HG03460 (cell line): Measurements from ENCODE around the gene ACTG1.
"Not testable (repeated sequence)": the region's sequence is repeated elsewhere in the genome, so short reads cannot be mapped to it uniquely, and the experiment has no call there.

Source experiments
- ATAC-seq: cut with Tn5 transposase; IDR thresholded peaks from one replicate; pipeline ENCODE4 v1.9.1; 2021; ENCODE audit not compliant: unreplicated experiment

Gene ACTG1

DNA sequence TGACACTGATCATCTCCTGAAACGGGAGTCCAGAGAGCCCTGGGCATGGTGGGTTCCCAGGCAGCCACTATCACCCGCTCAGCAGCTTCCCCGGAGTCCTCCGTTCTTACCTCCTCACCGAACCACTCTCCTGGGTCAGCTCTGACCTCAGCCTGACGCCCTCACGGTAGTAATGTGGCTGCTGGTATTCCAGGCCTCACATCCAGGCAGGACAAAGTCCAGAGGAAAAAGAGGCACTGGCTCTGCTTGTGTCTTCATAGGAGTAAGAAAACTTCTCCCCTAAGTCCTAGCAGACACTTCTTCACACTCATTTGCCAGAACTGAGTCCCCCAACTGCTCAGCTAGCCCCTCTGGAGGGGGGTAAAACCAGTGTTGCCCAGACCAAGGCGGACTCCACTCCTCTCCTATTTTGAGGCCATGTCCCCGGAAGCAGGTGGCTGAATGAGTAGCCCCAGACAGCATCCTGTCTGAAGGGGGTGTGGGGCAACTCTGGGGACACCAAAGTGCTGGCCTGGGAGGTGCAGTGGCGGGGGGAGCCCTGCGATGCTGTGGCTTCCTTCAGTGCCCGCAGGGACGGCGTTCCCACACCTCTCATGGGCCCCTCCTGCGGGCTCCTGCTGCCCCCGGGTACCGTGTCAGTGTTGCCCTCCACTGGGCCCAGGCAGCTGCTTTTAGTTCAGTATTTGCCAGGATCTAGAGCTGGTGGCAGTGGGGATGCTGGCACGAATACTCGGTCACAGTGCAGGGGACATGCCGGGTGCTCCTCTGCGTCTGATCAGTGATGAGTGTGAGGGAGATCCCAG, 20.9 kb upstream of the ACTG1 start:
- ATAC-seq: no peak

DNA sequence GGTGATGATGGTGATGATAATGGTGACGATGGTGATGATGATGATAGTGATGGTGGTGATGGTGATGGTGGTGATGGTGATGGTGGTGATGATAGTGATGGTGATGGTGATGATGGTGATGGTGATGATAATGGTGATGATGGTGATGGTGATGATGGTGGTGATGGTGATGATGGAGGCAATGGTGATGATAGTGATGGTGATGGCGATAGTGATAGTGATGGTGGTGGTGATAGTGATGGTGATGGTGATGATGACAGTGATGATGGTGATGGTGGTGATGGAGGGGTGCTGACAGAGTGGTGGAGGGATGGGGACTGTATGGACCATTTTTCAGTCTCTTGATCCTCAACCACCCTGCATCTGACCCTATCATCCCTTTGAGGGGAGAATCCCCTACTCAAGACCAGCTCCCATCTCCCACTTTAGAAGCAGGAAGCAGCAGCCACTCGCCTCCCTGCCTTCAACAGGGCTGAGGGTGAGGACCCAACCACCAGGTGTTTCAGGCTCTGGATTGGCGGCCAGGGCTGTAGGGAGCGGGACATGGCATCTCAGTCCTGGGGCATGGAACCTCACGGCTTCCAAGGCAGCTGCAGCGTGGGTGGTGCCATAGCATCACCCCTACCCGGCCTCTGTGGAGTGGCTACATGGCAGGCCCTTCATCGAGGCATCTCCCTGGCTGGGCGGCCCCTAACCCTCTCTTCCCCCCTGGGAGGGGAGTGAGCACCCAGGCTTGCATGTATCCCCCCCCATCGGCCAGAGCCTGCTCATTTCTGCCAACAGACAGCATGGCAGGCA, 20.1 kb upstream of the ACTG1 start:
- ATAC-seq: no peak

DNA sequence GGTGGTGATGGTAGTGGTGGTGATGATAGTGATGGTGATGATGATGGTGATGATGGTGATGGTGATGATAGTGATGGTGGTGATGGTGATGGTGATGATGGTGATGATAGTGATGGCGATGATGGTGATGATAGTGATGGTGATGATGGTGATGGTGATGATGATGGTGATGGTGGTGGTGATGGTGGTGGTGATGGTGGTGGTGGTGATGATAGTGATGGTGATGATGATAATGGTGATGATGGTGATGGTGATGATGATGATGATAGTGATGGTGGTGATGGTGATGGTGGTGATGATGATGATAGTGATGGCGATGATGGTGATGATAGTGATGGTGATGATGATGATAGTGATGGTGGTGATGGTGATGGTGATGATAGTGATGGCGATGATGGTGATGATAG, 19.4 kb upstream of the ACTG1 start:
- ATAC-seq: not testable (repeated sequence)

DNA sequence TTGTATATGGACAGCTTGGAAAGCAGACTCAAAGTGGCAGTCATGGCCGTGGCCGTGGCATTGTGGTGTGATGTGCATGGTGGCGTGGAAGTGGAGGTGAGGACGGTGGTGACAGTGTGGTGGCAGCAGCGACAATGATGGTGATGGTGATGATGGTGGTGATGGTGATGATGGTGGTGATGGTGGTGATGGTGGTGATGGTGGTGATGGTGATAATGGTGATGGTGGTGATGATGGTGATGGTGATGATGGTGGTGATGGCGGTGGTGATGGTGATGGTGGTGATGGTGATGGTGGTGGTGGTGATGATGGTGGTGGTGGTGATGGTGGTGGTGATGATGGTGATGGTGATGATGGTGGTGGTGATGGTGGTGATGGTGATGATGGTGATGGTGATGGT, 18.4 kb upstream of the ACTG1 start:
- not testable (repeated sequence) for ATAC-seq

DNA sequence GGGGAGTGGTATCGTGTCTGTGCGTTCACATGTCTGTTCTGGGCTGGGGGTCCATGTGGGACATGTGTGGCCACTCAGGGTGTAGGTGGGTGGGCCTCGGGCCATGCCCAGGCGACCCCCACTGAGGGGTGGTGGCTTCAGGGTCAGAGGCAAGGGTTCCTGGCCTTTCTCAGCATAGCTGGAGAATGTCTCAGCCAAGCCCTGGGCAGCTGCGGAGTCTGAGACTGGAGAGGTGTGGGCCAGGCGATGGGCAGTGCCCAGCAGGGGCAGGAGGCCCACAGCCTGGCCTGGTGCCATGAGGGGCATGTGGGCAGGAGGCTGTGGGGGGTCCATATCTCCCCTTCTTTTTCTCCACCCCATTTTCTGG, 16.8 kb upstream of the ACTG1 start:
- no peak for ATAC-seq

DNA sequence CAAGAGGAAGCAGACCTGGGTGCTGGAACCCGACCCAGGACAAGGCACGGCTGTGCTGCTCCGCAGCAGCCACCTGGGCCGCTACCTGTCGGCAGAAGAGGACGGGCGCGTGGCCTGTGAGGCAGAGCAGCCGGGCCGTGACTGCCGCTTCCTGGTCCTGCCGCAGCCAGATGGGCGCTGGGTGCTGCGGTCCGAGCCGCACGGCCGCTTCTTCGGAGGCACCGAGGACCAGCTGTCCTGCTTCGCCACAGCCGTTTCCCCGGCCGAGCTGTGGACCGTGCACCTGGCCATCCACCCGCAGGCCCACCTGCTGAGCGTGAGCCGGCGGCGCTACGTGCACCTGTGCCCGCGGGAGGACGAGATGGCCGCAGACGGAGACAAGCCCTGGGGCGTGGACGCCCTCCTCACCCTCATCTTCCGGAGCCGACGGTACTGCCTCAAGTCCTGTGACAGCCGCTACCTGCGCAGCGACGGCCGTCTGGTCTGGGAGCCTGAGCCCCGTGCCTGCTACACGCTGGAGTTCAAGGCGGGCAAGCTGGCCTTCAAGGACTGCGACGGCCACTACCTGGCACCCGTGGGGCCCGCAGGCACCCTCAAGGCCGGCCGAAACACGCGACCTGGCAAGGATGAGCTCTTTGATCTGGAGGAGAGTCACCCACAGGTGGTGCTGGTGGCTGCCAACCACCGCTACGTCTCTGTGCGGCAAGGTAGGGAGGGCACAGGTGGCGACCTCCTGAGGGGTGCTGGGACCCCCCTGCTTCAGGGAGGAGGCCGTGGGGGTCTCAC, 16.2 kb upstream of the ACTG1 start:
- no peak for ATAC-seq

DNA sequence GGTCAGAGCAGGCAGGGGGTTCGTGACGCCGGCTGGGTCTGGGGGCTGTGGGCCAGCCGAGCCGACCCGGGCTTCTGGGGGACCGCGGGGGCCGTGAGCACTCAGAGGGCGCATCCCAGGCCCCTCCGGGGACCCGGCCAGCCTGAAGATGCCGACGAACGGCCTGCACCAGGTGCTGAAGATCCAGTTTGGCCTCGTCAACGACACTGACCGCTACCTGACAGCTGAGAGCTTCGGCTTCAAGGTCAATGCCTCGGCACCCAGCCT, 15.7 kb upstream of the ACTG1 start:
- no peak for ATAC-seq

DNA sequence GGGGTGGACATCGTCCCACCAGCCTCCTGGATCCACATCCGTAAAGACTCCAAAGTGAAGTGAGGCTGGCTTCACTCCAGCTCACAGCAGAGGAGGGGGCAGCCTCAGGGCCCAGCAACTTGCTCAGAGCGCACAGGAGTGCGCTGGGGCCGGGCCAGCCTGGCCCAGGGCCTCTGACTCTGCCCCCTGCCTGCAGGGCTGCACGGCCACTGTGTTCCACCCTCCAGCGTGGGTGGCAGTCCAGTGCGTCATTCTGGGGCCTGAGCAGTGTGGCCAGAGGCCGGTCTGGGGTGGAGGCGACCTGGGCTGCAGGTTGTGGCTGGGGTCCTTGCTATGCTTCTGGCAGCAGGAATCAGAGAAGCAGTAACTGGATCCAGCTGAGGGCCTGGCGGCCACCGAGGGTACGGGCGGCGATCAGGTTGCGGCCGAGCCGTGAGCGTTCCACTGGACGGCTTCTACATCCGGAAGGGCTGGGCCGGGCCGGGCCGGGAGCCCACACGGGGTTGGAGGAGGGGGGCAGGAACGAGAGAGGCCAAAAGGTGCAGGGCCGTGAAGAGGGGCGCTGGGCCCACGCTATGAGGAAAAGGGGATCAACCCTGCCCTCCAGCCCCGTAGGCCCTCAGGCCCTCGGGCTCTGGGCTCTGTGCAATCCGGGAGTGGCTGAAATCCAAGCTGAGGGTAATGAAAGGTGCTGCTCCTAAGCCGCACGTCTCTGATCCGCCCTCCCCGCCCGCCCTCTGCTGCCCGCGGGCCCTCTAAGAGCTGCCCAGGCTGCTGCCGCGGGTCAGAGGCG, 15.2 kb upstream of the ACTG1 start, which contains the start of gene FSCN2:
TSS of gene FSCN2 (plus strand) at position 787 of the 793 bp plus-strand sequence. CDS start 155 bp downstream, outside the sequence.
- ATAC-seq: no peak

DNA sequence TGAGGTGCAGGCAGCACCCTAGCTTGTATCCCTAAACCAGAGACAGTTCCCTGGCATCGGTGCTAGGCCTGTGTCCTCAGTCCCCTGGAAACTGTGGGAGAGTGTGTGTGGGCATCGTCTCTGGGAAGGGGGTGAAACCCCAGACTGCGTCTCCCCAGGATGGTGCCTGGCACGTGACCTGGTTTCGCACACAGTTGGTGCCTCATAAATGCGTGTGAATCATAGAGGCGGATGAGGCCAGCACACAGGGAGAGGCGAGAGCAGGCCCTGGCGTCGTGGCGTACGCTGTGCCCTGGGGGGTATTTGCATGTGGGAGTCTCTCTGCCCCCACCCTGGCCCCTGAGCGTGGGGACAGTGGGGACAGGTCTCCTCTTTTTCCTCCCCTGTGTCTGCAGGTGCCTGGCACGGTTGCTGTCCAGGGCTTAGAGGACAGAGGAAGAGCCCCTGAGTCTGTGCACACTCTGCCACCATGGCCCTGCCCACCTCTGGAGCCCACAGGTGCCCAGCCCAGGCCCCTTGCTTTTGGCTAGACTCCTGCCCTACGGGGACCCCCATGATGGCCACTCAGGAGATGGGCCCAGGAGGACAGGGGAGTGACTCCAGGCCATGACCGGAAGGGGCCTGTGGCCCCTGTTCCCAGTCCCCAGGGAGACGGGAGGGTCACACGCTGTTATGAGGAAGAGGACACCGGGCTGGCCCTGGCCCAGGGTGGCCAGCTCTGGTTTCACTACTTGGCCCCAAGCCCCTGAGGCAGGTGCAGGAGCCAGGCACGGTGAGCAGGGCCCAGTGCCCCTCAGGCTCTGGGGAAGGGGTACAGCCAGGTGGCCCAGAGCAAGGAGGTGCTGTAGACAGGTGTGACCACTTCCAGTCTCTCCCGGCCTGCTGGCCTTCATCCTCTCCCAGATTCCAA, 14.3 kb upstream of the ACTG1 start:
- ATAC-seq: no peak

DNA sequence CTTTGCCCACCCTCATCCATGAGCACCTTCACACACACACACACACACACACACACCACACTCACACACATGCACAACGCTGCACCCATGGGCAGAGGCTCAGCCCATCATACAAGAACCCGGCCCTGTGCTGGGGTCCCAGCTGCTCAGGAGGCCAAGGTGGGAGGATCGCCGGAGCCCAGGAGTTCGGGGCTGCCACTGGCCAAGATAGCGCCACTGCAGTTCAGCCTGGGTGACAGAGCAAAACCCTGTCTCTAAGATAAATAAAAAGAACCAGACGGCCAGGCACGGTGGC, 12.2 kb upstream of the ACTG1 start:
- ATAC-seq: no peak

DNA sequence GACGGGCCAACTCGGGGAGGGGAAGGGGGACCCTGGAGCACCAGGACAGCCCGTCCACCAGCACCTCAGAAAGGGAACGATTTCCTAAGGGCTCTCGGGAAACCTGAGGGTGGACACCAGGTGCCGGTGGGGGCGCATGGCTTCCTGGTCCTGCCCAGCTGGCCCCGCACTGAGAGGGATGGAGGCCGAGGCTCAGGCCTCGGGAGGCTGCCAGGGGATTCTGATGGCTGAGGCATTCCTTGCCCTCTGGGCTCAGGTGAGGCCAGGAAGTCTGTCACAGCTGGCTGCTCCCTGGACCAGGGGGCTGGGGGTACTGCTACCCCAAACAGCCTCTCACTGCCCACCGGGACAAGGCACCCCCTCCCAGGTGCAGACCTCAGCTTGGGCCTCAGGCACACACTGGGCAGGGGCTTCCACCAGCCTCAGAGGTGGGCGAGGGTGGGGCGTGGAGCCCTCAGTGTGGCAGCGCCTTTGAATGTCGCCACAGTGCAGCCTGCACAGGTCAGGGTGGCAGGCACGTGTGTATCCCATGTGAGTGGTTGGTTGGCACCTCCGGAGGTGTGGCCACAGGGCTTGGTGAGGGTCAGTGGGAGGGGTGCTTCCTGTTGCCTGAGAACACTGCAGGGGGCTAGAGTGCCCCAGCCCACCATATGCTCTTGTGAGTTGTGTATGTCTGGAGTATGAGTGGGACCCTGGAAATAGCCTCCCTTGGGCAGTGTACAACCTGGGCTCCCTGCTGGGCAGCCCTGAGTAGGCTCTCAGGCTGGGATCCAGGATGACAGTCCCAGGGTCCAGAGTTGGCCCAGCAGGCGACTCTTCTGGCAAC, 11.7 kb upstream of the ACTG1 start:
- no peak for ATAC-seq

DNA sequence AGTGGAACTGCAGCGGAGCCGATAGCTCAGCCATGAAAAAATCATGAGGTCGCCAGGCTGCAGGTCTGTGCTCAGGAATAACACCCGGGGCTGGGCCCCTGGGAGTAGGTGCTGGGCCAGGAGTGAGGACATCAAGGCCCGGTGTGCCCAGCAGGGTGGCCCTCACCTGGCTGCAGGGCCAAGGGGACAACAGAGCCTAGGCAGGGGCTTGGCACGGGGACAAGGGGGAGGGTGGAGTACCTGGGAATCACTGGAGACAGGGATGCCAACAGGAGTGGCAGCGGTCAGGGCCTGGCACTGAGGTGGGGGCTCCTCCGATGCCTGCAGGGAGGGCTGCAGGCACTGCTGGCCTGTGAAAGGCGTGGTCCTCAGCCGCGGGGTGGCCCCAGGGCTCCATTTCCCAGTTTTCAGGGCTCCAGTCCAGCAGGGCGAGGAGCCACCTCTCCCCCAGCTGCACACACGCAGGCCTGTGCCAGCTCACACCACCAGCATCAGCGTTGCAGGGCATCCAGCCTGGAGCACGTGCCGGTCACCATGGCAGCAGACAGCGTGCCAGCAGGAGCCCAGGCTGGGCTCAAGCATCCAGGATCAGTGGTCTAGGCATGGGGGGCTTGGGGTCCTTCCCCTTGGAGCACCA, 10.9 kb upstream of the ACTG1 start:
- no peak for ATAC-seq

DNA sequence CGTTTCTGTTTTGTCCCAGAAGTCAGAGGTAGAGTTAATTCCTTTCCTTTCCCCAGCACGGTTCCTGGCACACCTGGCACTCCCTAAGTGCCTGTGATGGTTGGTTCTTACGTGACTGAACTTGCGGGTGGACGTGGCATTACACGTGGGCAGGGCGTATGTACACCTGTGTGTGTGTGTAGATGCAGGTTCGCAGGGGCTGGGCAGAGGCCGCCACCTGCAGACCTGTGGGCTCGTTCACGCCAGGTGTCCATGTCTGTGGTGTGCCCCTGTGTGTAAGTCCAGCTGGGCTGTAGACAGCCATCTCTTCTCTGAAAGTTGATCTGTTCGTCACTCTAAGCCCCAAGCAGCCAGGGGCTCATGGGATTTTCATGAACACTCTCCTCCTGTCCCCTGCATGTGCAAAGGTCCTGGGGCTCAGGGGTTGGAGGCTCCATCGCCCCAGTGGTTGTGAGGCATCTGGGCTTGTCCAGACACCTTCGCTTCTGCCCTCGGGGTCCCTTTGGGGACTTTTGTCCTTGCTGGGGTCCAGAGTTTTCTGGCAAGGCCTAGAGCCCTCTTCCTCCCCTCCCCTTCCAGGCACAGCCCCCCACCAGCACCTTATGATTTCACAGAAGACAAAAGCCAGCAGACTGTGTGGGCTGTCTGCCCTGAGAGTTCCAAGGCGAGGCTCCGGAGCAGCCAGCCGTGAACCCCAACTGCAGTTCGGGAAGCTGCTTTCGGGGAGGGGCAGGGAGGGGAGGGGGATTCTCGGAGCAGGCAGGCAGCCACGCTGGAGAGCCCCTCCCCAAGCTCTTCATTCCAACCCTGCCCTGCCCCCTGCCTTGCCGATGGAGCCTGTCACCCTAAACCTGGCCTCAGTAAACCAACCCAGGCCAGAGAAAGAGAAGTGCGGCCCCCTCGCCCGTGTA, 10.1 kb upstream of the ACTG1 start:
- no peak for ATAC-seq

DNA sequence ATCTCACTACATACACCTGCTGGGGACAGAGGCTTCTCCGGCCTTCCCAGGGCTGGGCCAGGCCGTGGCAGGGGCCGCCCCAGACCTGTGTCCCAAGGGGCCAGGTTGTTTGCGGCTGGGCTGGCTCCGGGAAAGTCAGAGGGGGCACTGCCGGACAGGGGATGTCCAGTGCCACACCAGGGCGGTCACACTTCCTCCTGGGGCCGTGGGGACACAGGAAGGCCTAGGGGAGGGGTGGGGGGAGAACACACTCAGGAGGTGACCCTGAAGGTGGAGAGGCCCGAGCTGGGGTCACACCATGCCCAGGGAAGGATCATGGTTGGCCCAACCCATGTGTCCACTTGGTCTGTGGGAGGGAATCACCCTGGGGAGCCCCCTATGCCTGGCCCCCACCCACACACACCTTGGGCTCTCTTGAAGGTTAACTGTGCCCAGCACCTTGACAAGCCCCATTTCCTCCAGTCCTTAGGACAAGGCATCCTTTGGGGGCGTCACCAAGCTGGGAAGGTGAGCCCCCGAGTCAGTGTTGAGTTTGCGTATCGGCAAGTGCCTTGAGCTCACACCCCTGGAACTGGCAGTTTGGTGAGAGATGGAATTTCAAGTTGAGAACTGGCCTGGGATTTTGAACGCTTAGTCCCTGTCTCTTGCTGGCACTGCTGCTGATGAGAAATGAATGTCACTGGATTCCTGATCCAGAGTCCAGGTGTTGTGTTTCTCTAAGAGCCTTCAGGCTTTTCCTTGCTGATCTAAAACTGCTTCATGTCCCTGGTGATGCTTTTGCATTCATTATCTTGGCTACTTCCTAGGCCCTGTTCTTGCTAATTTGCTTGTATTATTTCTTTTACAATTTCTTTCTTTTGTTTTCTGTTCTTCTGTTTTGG, 7.7 kb upstream of the ACTG1 start:
- ATAC-seq: no peak

DNA sequence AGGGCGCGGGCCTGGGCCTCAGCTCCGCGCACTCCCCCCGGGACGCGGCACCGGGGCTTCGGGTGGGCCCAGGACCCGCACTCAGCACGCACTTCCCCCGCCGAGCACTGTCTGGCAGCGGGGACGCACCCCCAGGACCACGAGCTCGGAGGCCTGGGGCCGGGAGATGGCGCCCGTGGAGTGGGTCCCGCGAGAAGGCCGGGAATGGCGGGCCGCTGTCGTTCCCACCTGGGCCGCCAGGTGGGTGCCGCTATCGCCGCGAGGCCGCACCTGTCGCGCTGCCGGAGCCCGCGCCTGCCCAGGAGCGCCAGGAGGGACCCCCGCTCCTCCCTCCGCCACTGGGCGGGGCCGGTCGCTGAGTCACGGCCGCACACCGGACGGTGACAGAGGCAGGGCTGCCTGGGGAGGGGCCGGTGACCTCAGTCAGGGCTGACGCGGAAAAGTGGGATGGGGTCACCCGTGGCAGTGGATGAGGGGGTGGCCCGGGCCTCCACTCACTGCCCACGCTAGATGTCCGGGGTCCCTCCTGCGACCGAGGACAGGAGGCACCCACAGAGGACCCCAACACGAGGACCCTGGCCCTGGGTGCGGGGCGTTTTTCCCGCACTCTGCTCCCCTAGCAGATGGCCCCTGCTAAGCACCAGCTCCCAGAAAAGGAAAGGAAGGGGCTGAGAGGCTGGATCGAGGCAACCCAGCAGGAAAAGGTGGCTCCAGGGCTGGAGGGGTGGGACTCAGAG, 6.9 kb upstream of the ACTG1 start:
- no peak for ATAC-seq

DNA sequence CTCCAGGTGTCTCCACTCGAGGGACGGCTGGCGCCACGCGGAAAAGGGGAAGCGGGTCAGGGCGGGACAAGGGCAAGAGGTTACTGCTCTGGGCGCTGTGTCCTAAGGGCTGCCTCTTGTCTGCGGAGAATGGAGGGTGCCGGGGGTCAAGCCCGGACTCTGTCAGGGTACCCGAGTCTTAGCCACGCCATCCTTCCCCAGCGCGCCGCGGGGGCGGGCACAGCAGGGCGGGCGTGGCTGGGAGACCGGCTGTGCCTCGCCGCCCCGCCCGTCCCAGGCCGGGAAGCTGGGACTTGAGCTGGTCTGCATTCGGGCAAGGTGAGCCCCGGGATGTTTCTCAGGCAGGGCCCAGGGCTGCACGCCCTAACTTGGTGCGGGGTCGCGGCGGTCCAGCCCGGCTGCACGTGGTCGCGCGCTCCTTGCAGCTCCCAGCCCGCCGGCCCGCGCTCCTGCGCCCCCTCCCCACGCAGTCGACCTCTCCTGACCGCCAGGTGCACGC, 6.2 kb upstream of the ACTG1 start:
- ATAC-seq: no peak
